Stimulated activated CD4-positive, alpha-beta T cell treated with anti-CD3 and anti-CD28 coated beads, Interleukin-12 subunit alpha, Interleukin-12 subunit beta, amount 100 ng/mL, for 24 hours (primary cell): ENCODE results near the gene IGSF9.

Experiments
- DNase-seq, 2 experiments: peaks; one replicate each; pipeline ENCODE4 v3.0.0-alpha.2; 2020; ENCODE audit warnings: low read depth in 2 of 2

The IGSF9 gene

DNA sequence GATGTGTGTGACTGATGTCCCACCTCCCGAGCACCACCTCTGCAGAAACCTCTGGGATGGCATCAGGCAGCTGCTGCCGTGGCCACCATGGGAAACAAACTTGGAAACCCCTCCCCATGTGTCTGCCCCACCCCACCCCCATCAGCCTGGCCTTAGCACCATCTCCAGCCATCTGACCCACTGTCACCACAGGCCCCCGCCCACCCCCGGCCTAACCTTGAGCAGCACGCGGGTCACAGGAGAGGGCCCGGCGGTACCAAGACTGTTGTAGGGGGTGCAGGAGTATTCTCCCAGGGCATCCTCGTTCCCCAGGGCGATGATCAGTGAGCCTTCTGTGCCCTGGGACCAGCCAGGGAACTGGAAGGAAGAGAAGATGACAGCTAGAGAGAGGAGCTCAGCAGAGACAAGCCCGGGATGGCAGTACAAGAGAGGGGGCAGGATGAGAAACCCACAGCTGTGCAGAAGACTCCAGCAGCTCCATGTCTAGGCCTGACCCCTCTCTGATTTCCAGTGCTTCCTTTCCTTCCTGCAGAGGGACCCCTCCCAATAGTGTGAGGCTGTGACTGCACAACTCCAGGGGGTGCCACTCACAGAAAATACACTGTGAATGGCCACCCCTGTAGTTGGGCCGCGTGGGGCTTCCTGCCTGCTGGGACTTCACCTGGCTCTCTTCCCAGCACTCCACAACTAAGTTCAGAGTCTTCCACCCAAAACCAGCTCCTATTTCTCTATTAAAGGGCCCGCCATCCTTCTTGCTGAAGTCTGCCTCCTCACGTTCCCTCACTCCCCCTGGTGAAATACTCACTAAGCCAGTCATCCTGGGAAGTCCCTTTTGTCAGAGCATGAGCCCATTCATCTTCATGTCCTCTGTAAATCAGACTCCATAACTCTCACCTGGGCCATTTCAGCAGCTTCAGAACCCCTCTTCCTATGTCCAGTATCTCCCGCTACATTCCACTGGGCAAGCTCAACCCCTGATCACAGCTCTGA is 12.8 kb downstream of the IGSF9 start:
- no peak for DNase-seq

DNA sequence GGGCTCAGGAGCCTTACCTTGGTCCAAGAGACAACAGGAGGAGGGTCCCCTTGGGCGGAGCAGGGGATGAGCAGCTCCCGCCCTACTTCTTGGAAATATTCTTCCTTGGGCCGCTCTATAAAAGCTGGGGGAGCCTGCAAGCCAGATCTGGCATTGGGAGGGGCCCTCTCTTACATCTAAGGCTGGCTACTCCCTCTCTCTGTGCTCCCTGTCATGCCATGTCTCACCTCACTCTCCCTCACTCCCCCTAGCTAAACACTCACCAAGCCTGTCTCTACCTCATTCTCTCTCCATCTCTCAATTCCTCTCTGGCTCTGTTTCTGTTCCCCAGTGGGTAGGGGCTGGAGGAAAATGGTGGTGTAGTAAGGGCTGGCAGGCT is 13.6 kb downstream of the IGSF9 start:
- no peak for DNase-seq

GRCh38 chr1:159931101-159931794 is 14.2 kb downstream of the IGSF9 start:
- no peak for DNase-seq

DNA sequence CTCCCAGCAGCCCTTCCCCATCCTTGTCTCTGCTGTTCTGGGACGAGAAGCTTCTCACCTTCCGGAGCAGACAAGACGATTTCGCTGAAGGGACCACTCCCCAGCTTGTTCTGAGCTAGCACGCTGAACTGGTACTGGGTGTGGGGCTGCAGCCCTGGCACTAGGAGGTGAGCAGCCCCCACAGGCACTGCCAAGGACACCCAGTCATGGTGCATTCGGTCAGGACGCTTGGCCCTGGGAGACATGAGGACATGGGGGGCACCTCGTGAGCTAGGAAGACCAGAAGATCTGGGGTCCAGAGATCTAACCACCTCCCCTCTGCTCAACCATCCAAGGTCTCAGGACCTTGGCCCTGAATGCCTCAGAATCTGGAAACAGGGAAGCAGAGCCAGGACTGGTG is 14.8 kb downstream of the IGSF9 start:
- DNase-seq = no peak

DNA sequence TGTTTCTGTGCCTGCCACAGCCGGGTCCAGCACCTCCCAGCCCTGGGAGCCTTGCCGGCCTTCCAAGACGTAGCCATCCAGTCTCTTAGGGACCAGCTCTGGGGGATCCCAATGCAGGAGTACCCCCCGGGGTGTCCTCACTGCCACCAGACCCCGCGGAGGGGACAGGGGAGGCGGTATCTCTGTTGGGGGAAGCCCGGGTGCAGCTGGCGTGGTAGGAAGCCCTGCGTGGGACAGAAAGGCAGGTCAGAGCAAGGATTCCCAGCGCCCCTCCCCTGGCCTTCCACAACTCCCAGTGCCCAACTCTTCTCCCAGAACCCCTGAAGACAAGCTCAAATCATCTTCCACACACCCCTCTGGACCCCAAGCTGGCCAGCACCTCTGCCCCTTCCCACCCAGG is 15.2 kb downstream of the IGSF9 start:
- no peak for DNase-seq

- no peak for DNase-seq
These were observed 16.0 kb downstream of the IGSF9 start for GRCh38 chr1:159929155-159930051.

DNA sequence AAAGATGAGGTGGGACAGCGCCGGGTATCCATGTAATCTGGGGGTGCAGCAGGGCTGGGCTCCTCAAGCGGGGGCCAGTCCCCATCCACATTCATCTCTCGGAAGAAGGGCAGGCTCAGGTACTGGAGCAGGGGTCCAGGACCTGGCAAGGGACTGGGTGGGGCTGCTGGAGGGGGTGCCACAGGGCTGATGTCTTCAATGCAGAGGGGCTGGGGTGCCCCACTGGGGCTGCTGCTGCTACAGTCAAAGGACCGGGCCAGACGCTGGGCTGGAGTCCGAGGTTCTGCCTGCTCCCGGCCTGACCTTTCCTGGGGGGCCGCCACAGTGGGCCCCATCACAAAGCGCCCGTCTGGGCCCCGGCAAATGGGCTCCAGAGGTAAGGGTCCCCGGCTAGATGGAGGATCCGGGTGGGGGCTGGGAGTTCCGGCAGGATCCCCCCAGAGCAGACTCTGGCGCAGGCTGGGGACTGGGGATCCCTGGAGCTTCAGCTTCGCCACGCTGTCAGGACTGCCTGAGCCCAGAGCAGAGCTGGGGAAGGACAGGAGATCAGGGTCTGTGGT is 16.8 kb downstream of the IGSF9 start:
- no peak for DNase-seq

DNA sequence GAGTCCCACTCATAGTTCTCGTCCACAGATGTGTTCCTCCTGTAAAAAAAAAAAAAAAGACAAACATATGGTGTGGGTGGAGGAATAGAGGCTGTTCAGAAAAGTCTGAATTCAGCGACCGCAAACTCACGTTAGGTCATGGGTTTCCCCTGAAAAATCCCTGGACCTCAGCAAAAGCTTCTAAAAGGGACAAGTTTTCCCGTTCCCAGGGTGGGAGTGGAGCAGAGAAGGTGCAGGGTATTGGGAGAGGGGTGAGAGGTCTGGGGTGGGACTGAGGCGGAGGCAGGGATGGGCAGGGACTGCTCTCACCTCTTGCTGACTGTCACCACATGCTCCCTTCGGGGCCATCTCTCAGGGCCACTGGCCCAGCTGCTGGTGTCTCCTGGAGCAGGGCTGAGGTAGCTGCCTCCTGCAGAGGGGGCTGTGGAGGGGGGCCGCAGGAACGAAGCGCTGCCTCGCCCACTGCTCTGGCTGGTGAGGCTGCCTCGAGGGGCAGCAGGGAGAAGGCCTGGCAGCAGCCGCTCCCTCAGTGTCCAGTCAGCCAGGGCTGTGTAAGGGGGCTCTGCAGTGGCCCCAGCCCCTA is 17.5 kb downstream of the IGSF9 start:
- DNase-seq = no peak

GRCh38 chr1:159927211-159927848 is 18.1 kb downstream of the IGSF9 start:
- no peak for DNase-seq

DNA sequence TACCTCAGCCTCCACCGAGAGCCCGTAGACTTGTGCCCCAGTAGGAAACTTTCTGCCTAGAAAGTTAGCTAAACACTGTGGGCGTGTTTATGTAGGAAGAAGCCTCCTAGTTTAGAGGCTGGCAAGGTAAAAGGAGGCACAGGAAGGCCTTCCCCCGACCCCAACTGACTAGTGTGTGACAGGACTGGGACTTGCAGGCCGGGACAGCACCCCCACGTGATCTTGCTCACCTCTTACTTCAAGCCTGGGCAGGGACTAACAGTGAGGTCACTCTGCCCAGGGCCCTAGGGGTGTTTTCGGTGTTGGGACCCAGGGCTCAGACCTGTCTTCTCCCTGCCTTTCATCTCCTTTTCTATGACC is 19.7 kb downstream of the IGSF9 start:
- no peak for DNase-seq

DNA sequence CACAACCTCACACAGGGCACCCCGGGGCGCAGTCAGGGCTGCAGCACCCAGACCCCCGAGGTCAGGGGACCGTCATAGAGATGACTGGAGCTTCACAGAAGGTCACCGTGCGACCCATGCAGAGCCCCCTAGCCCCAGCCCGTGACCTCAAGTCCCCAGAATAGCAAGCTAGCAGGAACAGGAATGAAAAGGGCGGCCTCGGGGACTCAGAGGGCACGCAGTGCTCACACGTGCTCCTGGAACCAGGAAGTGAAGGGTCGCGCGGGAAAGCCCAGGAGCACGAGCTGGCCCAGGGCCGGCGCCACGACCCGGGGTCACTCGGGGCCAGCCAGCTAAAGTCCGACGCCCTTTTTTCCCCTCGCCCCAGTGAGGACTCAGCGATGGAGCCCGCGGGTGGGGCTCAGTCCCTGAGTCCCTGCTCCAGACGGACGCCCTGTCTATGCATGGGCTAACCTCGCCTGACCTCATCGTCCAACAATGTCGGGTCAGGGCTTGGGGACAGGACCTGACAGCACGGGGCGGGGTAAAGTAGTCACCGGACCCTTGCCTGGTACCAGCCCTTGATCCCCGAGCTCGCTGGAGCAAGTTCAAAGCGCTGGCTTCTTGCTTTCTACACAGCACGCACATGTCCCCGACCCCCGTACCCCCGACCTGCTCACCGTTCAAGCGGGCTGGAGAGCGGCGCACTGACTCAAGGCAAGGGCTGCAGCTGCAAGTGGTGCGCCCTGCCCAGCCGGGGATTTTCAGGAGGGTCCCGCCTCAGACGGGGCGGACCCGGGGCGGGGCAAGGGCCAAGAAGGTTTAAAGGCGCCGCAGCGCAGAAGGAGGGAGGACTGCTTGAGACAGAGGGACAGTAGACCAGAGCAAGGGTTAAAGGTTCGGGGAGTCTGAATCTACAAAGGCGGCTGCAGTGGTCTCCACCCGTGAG is 20.4 kb downstream of the IGSF9 start, which contains the start of gene TAGLN2:
Gene TAGLN2, minus strand, starts transcription at position 717 of the 928 bp plus-strand sequence. CDS start 4,998 bp downstream, outside the sequence.
- peak; percentile 83 to 89 for DNase-seq

DNA sequence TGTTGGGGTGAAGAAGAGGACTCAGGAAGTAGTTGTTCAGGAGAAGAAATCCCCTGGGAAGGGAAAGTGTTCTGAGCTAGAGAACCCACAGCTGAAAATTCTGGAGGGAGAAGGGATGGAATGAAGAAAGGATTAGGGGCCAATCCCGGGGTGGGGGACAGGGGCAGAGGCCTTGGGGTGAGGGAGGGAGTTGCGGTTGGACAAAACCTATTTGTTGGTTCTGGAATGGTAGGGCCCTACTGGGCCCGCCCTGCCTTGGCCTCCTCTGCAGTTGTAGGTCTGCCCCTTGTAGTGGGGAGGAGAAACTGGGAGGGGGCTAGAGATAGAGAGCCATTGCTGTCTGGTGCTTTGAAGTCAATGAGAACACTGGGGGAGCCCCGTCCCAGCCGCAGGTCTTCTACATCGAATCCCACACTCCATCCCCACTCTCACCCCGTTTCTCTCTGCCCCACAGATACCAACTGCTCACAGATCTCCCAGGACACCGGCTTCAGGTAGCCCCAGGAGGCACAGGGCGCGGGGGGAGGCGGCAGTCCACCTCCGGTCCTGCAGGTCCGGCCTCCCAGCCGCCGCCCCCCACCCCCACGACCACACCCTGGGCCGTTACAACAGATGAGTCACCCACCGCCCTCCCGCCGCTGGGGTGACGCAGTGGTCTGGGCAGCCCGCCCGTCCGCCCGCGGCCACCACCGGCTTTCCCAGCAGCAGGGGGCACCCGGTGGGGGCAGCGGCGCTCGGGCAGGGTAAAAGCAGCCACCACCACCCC is 21.2 kb downstream of the IGSF9 start:
- DNase-seq = peak in 1 of 2 experiments; percentile 52

DNA sequence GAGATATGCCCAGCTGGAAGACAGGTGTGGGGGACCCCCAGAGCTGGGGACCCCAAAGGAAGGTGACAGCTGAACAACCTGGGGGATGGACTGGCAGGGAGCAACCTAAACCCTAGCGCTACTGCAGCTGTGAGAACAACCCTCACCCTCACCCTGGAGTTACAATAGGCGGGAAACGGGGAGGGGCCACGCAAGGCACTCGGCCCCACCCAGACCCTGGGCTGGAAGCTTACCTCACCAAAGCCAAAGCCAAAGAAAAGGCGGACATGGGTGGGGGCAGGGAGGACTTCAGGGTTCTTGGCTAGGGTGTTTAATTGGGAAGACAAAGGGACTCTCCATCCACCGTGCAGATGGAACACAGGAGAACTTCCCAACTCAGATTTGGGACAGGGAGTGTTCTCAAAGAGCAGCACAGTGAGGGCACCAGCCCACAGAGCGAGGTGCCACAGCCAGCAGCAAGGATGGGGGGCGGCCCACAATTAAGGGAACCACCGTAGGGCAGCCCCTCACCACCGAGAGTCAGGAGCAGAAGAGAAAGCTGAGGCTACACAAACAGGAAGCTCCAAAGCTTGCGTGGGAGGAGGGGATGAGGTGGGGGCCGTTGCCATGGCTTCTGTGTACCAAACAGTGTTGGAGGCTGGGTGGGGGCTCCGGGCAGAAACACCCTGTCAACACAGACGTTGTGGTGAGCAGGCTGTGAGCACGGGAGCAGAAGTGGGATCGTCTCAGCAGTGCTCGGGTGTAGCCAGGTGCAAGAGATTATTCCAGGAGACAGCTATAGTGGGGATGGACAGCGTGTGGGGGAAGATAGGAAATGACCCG is 22.0 kb downstream of the IGSF9 start:
- DNase-seq = peak; percentile 56 to 62

- DNase-seq = no peak
These were observed 22.8 kb downstream of the IGSF9 start for GRCh38 chr1:159922511-159923202.

DNA sequence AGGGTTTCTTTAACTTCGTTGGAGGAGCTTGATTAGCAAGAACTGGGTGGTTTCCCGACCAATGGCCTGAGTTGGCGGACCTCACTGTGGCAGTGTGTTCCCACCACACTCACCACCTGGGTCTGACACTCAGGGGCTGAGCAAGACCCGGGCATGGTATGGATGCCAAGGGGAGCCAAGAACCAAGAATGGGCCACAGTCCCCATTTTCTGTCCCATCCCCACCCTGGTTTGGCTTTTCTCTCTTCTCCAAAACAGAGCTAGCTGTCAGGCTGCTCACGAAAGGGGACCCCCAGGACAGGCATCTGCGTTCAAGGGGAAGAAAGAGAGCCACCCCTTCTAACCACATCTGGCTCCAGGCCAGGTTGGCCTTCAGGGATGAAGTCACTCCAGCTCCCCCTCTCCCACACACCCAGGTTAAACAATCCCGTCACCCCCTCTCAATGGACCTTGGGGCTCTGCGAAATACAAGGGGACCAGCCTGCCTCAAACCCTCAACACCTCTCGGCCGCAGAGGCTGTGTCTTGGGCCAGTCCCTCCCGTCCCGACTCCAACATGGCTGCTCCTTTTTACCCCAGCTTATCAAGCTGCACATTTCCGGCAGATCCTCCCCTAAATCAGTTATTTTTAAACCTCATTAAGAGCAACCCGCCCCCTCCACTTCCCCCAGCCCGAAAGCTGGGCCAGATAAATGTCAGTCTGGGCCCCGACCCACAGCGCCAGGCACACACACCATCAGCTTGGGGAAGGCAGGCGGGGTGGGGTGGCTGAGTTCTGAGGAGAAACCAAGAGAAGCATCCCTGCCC is 23.5 kb downstream of the IGSF9 start:
- no peak for DNase-seq

DNA sequence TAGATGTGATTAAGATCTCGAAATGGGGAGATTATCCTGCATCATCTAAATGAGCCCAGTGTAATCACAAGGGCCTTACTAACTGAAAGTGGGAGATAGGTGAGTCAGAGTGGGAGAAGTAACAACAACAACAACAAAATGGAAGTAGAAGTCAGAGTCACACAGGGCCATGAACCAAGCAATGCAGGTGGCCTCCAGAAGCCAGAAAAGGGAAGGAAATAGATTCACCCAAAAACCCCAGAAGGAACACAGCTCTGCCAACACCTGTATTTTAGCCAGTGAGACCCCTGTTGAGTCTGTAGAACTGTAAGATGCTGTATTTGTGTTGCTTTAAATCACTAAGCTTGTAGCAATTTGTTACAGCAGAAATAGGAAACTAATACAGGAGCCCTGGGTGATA is 24.2 kb downstream of the IGSF9 start:
- no peak for DNase-seq
